Breast epithelium (tissue), 3 donors: ENCODE data around the gene CCM2L.

Experiments used
- CTCF ChIP-seq, 3 donors: fragments of 450-650 bp; IDR thresholded peaks; one replicate each; pipeline ENCODE4 v1.5.1; 2016 to 2017; ENCODE audit warnings: antibody characterized with exemption in 3 of 3, mild to moderate bottlenecking in 3 of 3, moderate library complexity in 3 of 3
- POLR2A ChIP-seq: fragments of 450-650 bp; IDR thresholded peaks from one replicate; pipeline ENCODE4 v1.6.1; 2016; ENCODE audit warnings: antibody characterized with exemption, mild to moderate bottlenecking, moderate library complexity
- POLR2AphosphoS5 ChIP-seq, 3 donors: sonication (generic); formaldehyde crosslinking; IDR thresholded peaks; one replicate each; pipeline ENCODE4 v1.6.1; 2017; ENCODE audit warnings: antibody characterized with exemption in 3 of 3

- no peak for TF ChIP-seq CTCF (IDR thresholded peaks at IDR 0.05)
- TF ChIP-seq POLR2AphosphoS5 (IDR thresholded peaks at IDR 0.05): no peak
- no peak for TF ChIP-seq POLR2A
Measured at GRCh38 chr20:32012159-32012688, 2.0 kb downstream of the CCM2L start.
